ENCODE results near the gene ARG2.

DNA sequence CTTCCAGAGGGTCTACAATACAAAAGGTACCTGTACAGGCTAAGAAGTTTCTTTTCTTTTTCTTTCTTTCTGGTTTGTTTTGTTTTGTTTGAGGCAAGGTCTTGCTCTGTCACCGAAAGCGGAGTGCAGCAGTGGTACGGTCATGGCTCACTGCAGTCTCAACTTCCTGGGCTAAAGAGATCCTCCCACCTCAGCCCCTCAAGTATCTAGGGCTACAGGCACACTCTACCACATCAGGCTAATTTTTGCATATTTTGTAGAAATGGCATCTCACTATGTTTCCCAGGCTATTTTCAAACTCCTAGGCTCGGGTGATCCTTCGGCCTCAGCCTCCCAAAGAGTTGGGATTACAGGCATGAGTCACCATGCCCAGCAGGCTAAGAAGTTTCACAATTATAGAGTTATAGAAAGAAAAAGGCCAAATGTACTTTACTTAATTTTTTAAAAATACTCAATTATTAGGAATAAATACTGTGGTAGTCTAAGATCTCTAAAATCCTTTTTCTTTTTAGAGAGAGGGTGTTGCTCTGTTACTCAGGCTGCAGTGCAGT is 16.6 kb upstream of the ARG2 start:
- no peak for TF ChIP-seq POLR2A (IDR thresholded peaks at IDR 0.05)
- TF ChIP-seq, protein P1, sequence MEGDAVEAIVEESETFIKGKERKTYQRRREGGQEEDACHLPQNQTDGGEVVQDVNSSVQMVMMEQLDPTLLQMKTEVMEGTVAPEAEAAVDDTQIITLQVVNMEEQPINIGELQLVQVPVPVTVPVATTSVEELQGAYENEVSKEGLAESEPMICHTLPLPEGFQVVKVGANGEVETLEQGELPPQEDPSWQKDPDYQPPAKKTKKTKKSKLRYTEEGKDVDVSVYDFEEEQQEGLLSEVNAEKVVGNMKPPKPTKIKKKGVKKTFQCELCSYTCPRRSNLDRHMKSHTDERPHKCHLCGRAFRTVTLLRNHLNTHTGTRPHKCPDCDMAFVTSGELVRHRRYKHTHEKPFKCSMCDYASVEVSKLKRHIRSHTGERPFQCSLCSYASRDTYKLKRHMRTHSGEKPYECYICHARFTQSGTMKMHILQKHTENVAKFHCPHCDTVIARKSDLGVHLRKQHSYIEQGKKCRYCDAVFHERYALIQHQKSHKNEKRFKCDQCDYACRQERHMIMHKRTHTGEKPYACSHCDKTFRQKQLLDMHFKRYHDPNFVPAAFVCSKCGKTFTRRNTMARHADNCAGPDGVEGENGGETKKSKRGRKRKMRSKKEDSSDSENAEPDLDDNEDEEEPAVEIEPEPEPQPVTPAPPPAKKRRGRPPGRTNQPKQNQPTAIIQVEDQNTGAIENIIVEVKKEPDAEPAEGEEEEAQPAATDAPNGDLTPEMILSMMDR (IDR thresholded peaks at IDR 0.05), result no peak
